GM19035 (cell line): ENCODE measurements around the gene NLGN1.
A peak's percentile ranks its signal among the peaks of the same experiment; 100 is the strongest.

Experiments
- ATAC-seq: cut with Tn5 transposase; IDR thresholded peaks from one replicate; pipeline ENCODE4 v1.9.1; 2021; ENCODE audit not compliant: unreplicated experiment

NLGN1 gene

DNA sequence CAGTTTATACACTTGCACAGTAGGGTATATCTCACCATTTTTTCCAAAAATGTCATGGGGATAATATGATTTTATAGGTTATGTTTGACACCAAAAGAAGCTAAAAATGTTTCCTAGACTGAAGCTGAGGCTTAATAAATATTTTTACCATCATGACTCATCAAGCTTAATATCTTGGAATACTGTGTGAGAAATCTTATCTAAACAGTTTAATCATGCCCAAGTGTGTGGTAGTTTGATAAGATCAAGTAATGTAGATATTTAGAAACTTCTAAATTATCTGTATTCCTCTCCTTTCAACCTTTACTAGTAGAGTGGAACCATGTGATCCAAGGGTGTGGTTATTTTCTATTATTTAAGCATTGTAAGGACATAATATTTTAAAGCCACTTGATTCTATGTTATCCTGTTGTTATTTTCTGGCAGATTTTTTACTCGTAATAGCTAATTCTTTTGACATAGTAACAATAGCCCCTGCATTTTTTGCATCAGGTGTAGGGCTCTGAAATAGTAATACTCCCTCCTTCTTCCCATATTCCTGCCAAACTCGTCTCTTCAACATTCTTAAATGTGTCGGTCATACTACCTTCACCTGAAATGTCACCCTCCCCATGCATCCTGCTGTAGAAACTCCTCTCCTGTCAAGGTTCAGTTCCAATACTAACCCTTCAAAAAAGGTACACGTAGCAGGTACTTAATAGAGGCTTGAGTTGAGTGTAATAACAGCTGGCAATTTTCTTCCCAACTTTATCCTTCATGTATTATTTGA, 729.6 kb downstream of the NLGN1 start:
- ATAC-seq, result no peak

DNA sequence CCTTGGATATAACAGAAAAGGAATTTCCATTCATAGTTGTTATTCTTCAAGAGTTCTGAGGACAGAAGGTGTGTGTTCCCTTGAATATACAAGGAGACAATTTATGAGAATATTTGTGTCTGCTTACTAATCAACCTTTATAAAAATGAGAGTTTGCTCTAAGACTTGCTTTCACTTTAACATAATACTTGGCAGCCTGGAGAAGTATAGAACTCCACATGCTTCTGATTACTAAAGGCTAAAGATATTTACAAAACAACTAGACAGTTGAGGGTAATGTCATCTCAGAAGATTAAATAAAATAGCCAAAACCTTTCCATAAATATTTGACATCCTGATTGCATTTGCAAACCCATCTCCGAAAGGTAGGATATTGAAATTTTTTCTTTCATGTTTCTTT, 734.5 kb downstream of the NLGN1 start:
- ATAC-seq, result no peak

DNA sequence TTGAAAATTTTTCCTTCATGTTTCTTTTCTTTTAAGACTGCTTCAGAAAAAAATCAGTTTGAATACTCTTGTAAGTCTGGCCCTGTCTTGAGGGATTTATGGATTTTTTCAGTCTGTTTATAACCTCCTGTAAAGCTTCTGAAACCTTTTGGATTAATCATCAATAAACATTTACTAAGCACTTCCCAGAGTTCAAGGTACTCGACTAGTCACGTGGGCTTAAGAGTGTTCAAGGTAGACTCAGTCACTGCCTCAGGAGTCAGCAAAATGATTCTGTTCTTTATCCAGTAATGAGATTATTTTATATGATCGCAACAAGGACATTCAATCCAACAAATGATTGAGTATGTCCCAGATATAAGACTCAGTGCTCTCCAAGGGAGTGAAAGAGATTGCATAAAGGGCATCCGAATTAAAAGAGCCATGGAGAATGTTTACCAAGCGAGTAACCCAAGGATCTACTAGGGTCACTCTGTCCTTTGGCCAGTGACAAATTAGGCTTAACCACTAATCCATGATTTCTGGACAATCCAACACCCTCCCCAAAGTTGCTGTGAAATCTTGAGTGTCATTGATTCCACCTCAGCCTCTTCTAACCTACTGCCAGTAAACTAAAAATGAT, 735.0 kb downstream of the NLGN1 start:
- no peak for ATAC-seq

DNA sequence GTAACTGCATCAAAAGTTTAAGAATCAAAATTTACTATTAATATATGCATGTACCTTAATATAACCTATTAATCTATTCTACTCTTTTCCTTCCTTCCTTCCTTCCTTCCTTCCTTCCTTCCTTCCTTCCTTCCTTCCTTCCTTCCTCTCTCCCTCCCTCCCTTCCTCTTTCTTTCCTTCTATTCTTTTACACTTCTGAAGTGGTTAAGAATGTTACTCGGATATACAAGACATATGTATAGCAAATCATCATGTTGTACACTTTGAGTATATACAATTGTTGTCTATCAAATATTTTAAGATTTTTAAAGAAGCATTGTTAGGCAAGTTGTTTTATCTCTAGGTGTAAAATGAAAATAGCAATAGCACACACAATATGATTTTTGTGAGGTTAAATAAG, 748.5 kb downstream of the NLGN1 start:
- ATAC-seq, result no peak

DNA sequence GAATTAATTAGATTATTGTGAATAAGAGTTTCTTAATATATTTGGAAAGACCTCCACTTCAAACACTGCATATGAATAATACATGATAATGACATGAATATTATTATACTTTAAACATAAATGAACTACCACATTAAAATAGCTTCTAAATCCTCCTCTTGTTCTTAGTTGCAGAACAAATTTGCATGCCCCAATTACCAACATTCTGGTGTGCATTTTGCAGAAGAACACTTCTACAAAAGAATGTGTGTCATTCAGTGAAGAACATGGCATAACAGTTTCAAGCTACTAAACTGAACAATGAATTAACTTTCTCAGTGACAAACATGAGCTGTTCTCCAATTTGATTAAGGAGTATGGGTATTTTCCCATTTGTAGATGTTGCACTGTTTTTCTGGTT, 750.3 kb downstream of the NLGN1 start:
- ATAC-seq, result no peak

DNA sequence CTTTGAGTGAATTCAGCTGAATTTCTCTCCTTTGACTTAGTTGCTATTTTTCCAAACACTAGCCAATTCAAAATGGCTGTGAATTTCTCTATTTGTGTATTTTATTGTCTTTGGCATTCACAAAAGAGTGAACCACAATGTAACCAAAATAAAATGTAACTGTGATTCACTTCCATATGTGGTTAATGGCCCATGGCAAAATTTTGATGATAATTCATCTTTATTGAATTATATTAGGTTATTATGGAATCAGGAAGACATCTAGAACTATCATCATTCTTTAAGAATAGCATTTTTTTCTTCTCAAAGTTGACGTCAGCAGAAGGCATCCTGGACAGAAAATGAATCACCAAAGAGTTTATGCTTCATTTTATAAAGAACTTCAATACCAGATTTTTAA, 756.3 kb downstream of the NLGN1 start:
- ATAC-seq, result no peak

DNA sequence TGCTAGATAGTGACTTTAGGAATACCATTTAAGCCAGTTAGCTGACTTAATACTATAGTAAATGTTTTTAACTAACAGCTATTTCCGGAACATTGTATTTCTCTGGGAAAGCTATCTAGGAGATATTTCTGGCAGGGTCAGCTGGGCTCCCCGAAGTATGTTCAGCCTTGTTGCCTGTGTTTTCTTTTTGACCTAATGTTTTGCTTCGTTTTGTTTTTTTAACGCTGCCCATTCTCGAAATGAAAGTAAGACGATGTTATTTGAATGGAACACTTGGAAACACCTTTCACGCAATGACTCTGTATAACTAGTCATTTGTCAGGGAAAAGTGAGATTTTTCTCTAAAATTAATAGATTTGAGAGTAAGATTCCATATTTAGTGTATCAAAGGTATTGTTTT, 758.7 kb downstream of the NLGN1 start:
- no peak for ATAC-seq

DNA sequence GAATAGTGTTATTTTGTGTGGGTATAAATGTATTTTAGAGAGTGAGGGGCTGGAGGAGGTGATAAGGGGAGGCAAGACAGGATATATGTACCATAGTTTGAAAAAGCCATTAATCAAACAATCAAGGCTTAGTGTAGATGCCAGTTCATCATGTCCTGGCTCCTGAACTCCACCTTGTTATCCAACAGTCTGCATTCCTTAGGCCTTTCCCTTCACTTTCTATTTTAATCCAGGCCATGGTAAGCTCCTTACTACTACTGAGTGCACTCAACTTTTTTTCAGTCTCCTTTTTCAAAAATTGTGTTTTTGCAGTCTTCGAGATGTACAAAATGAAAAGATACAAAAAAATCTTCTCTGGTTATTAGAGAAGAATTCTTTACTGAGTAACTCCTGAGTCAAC, 761.1 kb downstream of the NLGN1 start:
- ATAC-seq, result no peak

DNA sequence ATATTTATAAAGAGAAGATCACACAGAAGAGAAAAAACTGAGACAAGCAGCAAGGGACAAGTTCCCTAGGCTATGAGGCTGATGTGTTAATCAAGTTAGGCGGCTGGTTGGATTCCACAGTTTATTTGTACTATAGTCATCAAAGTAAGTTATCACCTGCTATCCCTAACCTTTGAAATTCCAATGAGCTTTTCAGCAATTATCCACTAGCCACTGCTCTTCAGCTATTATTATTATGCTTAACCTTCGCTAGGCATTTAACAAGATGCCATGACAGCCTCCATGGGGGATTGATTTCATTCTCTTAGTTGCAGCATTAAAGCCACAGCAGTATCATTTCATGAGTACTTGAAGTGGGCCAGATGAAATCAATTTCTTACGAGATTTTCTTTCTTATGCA, 762.1 kb downstream of the NLGN1 start:
- no peak for ATAC-seq

DNA sequence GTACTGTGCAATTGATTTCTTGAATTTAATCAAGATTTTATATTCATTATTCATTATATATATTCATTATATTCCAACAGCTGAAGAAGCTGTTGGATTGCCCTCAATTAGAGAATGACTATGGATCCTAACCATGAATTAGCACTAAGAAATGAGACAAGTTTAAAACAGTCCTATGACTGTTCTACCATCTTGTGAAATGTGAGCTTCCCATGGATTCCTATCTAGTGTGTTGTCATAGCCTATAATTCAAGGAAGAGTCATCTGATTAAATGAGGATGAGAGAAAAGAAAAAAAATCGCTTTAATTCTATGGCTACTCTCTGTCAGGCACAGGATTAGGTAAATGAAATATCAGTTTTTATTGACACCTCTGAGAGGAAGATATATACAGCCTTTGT, 765.0 kb downstream of the NLGN1 start:
- ATAC-seq, result no peak

DNA sequence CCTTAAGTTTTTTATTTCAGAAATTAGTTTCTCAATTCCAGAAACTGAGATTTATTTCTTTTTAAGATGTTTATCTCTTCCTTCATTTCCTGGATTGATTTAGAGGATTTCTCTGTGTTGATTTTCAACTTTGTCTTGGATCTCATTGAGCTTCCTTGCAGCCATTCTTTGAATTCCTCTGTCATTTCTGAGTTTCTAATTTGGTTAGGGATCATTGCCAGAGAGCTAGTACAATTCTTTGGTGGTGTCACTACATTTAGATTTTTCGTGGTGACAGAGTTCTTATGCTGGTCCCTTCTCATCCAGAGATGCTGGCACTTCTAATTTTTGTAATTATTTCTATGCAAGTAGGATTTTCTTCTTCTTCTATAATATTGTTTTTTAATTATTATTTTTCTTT, 770.5 kb downstream of the NLGN1 start:
- ATAC-seq, result no peak

DNA sequence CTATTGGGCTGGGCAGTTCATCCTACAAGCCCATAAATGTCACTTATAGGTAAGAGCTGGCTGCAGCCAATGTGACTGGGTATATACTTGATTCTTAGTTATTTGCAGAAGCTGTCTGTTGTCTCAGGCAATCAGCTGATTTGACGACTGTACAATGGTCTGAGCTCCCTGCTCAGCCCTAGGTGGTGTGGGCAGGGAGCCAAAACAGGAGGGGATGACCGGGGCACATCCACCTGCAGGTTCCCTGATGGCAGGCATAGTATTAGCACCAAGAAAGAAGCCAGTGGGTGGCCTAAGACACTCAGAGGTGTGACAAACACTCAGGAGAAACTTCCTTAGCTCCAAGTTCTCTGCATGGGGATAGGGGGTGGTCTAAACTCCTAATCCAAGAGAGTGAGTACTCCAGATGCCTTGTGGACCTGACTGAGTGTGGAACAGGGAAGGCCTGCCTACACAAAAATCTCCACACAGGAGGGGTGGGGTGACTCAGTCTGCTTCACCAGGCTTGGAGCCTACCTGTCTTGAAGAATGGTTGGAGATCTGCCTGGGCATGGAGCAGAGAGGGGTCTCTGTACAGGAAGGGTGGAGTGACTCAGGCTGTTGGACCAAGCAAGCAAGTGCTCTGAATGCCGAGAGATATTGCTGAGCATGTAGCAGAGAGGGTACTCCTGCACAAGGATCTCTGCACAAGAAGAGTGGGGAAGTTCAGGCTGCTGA, 771.2 kb downstream of the NLGN1 start:
- ATAC-seq, result no peak

DNA sequence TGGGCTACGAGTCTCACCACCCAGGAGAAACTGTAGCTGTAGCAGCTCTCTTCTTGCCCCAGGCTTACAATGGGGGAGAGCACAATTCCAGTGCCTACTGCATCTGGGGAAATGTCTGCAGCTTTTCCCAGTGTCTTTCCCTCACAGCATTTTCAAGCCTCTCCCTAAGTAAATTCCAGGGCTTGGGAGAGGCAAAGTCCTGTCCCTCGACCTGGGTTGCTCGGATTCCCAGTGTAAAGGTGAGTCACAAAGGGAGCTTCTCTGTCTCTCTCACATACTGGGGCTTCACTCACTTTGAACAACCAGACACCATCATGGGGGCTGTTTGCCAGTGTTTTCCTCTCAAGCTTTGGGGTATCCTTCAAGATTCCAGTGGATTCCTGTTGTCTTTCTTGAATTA, 772.2 kb downstream of the NLGN1 start:
- no peak for ATAC-seq

DNA sequence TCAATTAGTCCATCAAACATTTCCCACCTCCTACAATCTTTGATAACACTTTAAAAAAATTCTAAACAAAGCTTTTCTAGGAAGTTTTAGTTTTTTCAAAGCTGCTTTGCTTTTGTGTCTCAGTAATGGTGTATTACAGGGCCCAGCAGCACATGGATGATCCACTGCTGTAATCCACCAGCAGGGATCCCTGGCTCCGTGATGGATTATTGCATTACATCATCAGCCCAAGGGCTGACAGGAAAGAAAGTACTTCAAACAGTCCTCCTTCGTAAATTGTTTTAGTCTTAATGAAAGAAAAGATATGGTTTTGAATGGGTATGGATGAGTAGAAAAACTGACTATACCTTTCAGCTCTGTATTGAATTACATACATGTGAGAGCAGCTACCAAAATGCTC, 772.7 kb downstream of the NLGN1 start:
- no peak for ATAC-seq

DNA sequence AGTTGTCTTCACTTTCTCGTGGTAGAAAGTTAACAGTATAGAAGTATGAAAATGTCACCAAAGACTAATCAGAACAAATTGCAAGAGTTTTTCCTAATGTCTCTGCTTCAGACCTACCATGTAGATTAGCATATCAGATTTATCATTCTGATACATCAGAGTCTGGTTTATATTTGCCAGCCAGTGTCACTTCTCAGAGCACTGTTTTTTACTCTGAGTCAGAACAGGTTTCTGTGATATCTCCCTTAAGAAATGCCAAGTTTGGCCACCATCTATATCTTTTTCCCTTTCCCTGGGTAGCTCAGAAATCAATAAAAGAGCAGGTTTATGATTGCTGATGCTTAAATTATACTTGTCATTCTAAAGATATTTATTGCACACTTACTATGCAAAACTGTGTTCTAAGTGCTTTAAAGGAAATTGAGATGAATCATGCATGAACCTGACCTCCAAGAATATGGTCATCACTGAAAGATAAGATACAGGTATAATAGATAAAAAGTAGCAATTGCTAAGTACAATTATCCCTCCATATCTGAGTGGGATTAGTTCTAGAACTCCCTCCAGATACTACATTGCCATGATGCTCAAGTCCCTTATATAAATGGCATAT, 788.9 kb downstream of the NLGN1 start:
- ATAC-seq, result no peak

DNA sequence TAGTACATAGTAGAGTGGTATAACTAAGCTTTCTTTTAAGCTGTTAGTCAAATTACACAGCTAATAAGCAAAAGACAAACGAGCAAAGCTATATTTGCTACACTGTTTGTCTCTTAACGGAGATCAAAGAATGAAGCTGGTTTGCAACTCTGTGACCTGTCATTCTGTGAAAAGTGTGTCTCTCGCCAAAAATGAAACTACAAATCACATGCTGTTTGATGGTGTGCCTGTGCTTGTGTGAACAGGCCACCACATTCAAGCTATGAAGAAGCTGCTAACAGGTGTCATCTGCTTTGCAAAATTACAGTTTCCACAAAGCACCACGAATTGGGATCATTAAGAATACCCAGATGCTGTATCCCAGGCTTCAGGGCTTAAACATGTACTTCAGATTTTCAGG, 793.8 kb downstream of the NLGN1 start:
- ATAC-seq, result peak; percentile 77

DNA sequence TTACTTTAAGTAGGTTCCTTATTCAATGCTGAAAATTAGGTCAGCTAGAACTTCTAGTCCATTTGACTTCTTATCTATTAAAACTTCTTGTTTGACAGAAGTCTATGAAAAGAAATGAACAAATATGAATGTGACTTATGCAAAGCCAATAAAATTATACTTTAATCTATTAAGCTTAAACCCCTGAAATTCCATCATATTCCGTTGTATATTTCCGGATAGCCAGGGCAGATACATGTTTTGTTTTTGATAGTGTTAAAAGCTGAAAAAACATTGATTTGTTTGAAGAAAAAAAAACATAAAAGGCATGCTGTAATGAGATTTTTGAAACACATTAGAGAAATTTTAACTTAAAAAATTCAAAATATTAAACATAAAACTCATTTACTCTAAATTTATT, 794.4 kb downstream of the NLGN1 start:
- ATAC-seq, result no peak

DNA sequence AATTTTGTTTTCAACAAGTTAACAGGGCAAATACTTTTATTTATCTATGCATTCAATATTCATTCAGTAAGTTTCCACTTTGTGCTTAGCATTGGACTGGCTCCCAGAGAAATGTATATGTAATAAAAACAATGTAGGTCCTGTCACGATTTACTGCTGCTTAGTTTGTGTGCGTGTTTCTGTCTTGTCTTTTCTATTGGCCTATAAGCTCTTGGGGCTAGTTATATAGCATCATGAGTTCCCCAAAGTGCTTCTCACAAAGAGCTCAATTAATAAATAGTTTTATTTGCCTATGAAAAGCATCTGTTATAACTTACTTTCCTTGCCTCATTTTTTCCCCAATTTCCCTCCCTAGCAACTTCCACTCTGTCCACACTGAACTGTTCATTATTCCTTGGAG, 794.9 kb downstream of the NLGN1 start:
- no peak for ATAC-seq

DNA sequence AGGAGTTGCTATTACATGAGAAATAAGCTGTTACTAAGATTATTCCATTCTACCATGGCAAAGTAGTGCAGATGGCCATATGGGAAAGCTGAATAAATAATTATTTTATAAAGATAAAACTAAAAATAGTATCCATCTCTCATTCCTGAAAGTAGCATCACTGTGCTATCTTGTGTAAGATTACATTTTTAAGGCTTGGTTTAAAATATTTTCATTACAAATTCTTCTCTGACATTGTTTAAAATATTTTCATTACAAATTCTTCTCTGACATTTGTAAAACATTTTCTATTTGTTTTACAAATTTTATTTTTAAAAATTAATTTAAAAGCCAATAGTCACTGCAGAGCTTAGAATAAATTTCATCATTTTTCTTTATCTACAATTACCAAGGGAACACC, 796.1 kb downstream of the NLGN1 start:
- no peak for ATAC-seq

DNA sequence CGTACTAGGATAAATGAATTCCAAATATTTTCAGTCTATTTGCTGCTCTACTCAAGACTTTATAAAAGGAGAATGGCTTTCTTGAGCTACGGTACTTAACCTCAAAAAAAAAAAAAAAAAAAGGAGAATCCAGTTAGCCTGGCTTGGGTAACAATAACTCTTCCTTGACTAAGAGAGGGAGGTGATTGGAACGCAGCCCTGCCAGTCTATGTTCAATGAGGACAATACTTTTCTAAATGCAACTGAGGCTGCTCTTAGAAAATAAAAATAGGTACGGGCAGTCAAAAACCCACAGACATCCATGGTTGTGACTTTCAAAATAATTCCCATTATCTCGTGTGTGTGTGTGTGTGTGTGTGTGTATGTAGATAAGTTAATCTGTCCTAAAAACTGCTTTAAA, 799.9 kb downstream of the NLGN1 start:
- no peak for ATAC-seq

DNA sequence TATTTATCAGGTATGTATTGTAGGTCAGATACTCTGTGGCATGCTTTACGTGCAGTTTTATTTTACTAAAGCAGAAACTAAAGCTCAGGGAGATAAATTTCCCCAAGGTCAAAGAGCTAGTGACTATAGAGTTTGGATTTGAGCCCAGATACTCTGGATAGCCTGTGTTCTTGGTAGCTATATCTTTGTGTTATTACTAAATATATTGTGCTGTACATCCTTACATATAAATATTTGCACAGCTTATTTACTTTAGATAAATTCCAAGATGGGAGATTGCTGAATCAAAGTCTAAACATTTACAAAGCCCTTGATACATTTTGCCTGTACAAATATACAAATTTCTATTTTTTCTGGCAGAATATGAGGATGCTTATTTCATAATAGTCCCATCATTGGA, 800.7 kb downstream of the NLGN1 start:
- no peak for ATAC-seq

DNA sequence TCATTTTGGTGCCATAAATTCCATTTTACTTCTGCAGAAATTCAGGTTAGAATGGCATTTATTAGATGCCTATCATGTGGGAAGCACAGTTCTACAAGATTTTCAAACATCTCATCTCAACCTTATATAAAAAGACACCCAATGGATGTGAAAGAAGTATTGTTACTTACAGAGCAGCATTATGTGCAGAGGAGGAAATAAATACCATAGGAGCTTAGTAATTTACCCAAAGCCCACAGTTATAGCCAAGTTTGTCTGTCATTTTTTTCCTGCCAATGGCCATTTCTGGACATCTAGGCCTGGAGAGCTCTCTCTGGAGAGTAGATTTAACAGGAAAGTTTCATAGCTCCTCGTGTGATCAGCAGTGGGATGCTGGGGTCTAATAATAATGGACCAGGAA, 802.2 kb downstream of the NLGN1 start:
- ATAC-seq, result no peak
